GM10266 (cell line): ENCODE data around the gene RASSF6.
"Not testable (repeated sequence)": the region's sequence is repeated elsewhere in the genome, so short reads cannot be mapped to it uniquely, and the experiment has no call there.

Source experiments
- DNase-seq: peaks from one replicate; pipeline ENCODE4 v3.0.0; 2012; ENCODE audit errors: extremely low spot score
- CTCF ChIP-seq: IDR thresholded peaks from 2 replicates; pipeline ENCODE4 v1.5.1; 2012; ENCODE audit warnings: mild to moderate bottlenecking, low read depth; ENCODE audit not compliant: control insufficient read depth, insufficient read depth; ENCODE audit errors: missing control alignments

Gene RASSF6

GRCh38 chr4:73600954-73601353, 19.3 kb downstream of the RASSF6 start:
- no peak for TF ChIP-seq CTCF

GRCh38 chr4:73599182-73599581, 21.1 kb downstream of the RASSF6 start:
- no peak for DNase-seq
- TF ChIP-seq CTCF, result no peak

More at GRCh38 chr4:73600954-73601353, 19.3 kb downstream of the RASSF6 start:
- DNase-seq, result no peak

- TF ChIP-seq CTCF, result no peak
- no peak for DNase-seq
Measured at GRCh38 chr4:73597594-73597993, 22.6 kb downstream of the RASSF6 start.

GRCh38 chr4:73597183-73597582, 23.1 kb downstream of the RASSF6 start:
- not testable (repeated sequence) for DNase-seq

GRCh38 chr4:73596001-73596400, 24.2 kb downstream of the RASSF6 start:
- TF ChIP-seq CTCF, result no peak
- no peak for DNase-seq

- TF ChIP-seq CTCF, result peak; percentile 42
- DNase-seq, result no peak
Measured at GRCh38 chr4:73593631-73594241, 26.5 kb downstream of the RASSF6 start.

- peak; percentile 32 for DNase-seq
Measured at GRCh38 chr4:73589887-73590801, 30.1 kb downstream of the RASSF6 start.

More at GRCh38 chr4:73589887-73590801, 30.1 kb downstream of the RASSF6 start:
- TF ChIP-seq CTCF, result no peak
